GM04503 (cell line): ENCODE measurements around the gene ADGRB3.

Source experiments
- DNase-seq: peaks from one replicate; pipeline ENCODE4 v3.0.0-alpha.2; 2012; ENCODE audit warnings: low read depth

ADGRB3 gene

GRCh38 chr6:68634726-68635411 is at the start of gene ADGRB3:
ADGRB3 (plus strand) TSS chr6:68635282; CDS start chr6:68638676, 3,394 bp downstream.
- DNase-seq, result no peak

GRCh38 chr6:68593558-68593957 is 41.5 kb upstream of the ADGRB3 start:
- DNase-seq, result no peak

- no peak for DNase-seq
Measured at GRCh38 chr6:68597642-68598041, 37.4 kb upstream of the ADGRB3 start.

DNA sequence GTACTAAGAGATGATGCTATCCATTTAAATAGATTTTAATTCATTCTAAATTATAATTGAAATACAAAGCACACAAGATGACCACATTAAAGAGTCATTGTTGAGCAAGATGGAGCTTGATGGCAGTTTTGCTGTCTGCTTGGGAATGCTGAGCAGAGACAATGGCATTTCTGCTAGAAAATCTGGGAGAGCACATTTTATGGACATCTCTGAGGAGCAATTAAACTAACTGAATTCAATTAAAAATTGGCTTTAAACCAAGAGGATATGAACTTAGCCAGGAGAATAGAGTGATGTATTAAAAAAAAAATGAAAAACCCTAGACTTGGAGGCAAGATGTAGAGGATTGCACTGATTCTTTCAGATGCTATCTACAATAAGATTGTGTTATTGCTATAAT is 19.1 kb upstream of the ADGRB3 start:
- DNase-seq, result no peak

DNA sequence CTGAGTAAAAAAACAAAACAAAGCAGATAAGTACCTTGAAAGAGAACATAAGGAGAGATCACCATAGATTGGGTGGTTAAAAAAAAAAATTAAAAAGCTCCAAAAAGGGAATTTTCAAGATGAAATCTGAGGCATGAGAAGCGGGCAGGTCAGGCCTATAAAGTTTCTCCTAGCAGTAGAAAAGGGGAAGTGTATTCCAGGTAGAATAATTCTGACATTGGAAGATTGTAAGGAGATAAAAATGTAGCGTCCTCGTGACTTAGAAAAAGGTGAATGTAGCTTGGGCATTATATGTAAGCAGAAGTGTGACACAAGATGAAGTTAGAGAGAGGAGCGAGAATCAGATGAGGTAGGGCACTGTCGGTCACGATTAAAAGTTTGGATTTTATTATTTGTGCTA is 9.1 kb upstream of the ADGRB3 start:
- no peak for DNase-seq

DNA sequence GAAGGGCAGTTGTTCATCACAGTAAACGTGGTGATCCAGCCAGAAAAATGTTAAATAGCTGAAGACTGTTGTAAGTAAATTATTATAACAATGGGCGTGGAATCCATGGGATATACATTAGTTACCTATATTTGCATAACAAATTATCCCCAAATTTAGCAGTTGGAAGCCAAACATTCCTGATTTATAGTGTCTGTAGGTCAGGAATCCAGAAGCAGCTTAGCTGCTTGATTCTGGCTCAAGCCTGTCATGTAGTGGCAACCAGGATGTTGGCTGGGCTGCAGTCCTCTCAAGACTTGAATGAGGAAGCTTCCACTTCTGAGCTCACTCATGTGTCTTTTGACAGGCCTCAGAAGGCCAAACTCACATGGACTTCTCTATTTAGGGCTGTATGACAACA is 6.9 kb upstream of the ADGRB3 start:
- DNase-seq, result no peak

- no peak for DNase-seq
Measured at GRCh38 chr6:68632734-68633133, 2.3 kb upstream of the ADGRB3 start.

DNA sequence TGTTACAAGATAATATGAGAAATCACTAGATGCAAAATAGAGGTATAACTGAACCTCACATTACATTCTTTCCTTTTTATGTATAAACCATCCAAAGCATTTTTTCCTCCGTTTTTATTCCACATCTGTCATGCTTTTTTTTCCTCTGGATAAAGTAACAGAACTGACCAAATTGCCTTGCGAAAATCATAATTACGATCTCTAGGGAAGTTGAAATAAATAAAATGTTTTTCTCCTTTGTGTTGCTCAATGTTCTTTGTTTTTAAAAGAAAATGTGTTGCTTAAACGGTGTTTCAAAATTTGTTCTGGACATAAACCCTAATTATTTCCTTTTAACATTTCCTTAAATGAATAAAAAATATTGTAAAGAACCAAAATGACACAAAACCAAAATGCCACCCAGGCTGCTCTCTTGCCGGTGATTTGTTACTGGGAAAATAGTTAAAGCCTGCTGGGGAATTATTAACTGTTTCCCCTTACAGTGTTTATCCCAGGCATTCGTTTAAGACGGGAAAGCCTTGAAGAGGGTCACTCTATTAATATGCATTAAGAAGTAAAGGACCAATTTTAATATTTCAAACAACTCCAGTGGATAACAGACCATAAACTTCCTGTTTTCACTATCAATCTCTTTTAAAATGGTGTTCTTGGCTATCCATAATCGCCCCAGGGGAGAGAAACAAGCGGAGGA is 1.7 kb upstream of the ADGRB3 start:
- no peak for DNase-seq

- no peak for DNase-seq
Measured at GRCh38 chr6:68633972-68634725, 933 bp upstream of the ADGRB3 start.

DNA sequence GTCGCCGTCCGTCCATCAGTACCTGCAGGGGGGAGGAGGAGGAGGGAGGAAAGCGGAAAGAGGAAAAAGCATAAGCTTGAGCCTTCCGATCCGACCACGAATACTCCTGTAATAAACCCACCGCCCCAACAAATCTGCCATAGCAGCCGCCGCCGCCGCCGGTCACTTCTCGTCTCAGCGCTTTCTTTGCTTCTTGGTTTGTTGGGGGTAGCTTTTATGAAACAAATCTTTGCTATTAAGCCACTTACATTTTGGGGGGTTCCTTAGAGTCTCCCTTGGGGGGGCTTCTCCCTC is 277 bp downstream of the ADGRB3 start:
- no peak for DNase-seq

- DNase-seq, result no peak
Measured at GRCh38 chr6:68635706-68636513, 828 bp downstream of the ADGRB3 start.

DNA sequence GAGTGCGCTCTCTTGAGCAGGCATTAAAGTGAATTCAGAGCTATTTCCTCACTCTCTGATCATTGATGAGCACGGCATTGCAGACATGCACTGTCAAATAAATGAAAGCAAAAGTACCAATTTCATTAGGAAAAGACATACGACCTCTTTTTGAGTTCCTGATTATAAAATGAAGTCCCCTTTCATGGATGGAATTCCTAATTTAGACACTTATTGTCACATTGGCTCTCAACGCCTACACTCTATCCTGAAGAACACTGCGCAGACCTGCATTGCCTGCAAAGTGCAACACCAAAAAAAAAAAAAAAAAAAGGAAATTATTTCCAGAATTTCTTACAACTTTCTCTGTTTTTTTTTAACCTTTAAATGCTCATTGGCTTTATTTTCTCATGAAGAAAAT is 1.6 kb downstream of the ADGRB3 start:
- DNase-seq, result no peak

GRCh38 chr6:68637071-68637470 is 2.0 kb downstream of the ADGRB3 start:
- no peak for DNase-seq

GRCh38 chr6:68637782-68638181 is 2.7 kb downstream of the ADGRB3 start:
- DNase-seq, result no peak

DNA sequence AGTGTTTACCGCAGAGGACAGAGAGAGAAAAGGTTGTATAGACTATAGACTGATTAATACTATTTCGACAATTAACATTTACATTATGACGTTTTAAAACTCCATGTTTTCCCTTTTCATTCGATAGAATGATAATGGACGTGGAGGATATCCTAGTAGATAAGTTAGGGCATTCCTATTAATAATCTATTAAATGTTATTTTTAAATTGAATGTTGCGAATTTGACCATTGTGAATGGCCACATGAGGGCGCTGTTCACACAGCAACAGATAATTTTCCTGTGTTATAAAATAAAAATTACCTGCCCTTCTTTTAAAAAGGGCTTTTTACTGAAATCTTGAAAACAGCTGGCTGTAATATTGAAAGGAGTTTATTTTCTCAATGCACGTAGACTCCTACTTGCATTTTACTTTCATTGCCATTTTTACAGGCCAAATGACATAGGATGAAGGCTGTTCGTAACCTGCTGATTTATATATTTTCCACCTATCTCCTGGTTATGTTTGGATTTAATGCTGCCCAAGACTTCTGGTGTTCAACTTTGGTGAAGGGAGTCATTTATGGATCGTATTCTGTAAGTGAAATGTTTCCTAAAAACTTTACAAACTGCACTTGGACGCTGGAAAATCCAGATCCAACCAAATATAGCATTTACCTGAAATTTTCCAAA is 3.3 kb downstream of the ADGRB3 start:
- DNase-seq, result no peak

GRCh38 chr6:68639211-68639610 is 4.1 kb downstream of the ADGRB3 start:
- DNase-seq, result no peak

DNA sequence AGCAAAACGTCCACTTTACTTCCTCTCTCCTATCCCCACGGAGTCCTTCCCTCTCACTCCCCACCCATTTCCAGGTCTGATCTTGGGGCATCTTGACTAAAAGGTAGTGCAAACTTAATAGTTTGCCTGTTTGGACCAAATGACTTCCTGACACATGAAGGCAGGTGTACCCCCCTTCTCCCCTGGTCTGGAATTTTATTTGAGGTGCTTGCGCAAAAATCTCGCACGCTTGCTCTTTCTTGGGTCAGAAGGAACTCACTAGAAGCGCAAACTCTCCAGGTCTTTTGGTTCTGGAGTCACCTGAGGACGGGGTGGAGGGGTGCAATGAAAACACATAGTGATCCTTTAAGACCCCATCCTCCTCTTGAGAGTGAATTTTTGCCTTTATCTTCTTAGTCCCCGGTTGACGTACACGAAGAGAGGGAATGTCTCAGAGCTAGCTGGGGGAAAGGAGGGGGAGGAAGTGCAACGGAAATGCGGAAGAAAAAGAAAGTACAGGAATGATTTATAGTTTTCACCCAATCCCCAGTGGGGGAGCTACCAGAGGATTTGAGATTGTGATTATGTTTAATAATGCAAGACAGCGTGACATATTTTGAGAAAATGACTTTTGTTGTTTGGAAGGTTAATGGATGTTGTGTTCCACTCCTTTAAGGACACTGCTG is 4.9 kb downstream of the ADGRB3 start:
- no peak for DNase-seq

GRCh38 chr6:68640491-68640835 is 5.4 kb downstream of the ADGRB3 start:
- no peak for DNase-seq

DNA sequence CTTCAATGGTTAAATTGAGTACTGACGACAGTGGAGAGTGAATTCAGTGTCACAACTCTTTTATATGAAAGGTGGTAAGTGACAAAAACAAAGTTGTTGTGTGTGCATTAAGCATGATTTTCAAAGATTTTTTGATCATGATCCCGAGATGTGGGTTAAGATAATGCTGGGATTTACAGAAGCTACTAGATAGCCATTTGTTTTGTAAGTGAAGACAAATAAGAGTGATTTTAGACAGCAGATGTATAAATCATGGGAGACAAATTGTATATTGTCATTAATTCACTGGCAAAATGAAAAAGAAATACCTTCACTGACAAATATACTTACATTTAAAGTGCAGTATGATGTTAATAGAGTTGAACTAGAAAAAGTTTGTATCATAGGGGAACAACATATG is 6.1 kb downstream of the ADGRB3 start:
- DNase-seq, result no peak

DNA sequence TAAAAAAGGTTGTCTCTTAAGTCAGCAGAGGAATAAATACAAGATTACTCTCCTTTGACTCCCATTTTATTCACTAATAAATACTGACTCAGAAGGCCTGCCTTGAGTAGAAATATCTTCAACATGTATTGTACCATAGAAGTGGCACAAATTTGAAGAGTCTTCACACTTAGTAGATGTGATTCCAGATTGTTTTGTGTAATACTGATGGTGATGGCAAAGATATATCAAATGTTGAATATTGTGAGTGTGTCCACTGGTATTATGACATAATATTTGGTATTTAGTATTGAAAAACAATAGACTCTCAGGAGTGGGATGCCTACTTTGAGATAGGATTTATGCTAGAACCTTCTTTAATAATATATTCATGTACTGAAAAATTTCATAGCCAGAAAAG is 7.0 kb downstream of the ADGRB3 start:
- no peak for DNase-seq

- no peak for DNase-seq
Measured at GRCh38 chr6:68642977-68643376, 7.9 kb downstream of the ADGRB3 start.

DNA sequence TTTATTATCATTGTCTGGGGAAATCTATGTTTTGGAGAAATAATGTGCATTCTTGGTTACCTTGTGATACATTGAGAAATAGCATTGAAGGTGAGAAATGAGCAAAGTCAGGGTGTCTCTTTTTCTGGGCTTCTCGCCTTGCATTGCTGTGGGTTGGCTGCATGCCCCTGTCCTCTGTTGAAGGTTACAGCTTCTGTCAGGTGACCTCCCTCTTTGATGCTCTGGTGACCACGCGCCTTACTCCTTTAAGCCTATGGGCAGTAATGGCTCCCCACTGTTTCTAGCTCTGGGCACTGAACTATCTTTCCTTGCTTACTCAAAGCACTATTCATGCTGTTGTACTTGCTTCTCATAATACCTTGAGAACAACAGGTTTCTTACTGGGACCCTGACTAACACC is 14.6 kb downstream of the ADGRB3 start:
- DNase-seq, result no peak
